GM12875 (cell line): ENCODE measurements around the gene PERCC1.

Experiments
- H3K4me3 ChIP-seq: one replicate; pipeline ENCODE4 v1.5.1; 2011; ENCODE audit warnings: low read depth, low read length, control low read depth
- CTCF ChIP-seq: IDR thresholded peaks from 2 replicates; pipeline ENCODE4 v1.5.1; 2011; ENCODE audit warnings: low read depth, mild to moderate bottlenecking, control low read depth, inconsistent platforms, low read length, moderate library complexity, borderline replicate concordance; ENCODE audit not compliant: insufficient read depth

PERCC1 gene

GRCh38 chr16:1408171-1408837 is 22.6 kb upstream of the PERCC1 start:
- peak overlapping the region; percentile 61 for H3K4me3 ChIP-seq
- no peak for TF ChIP-seq CTCF

- no peak overlapping the region for H3K4me3 ChIP-seq
- no peak for TF ChIP-seq CTCF
Measured at GRCh38 chr16:1412847-1413246, 18.0 kb upstream of the PERCC1 start.

- H3K4me3 ChIP-seq = peak overlapping the region; percentile 97
- peak; percentile 79 for TF ChIP-seq CTCF
Measured at GRCh38 chr16:1413684-1414531, 17.0 kb upstream of the PERCC1 start.

- TF ChIP-seq CTCF = no peak
- H3K4me3 ChIP-seq = peak within 1 kb of the TSS; percentile 97
Measured at GRCh38 chr16:1414532-1415260, 16.2 kb upstream of the PERCC1 start, which contains the start of gene UNKL. Gene UNKL, minus strand, starts transcription at chr16:1414704. Its CDS starts 13 bp downstream, at chr16:1414691.

GRCh38 chr16:1416521-1416941 is 14.3 kb upstream of the PERCC1 start:
- TF ChIP-seq CTCF = no peak
- no peak overlapping the region for H3K4me3 ChIP-seq

- TF ChIP-seq CTCF = no peak
- peak overlapping the region; percentile 97 for H3K4me3 ChIP-seq
Measured at GRCh38 chr16:1420111-1420539, 10.8 kb upstream of the PERCC1 start.
